ENCODE data around the gene ZBTB3. TPM values are rescaled to one million over a fixed set of nuclear protein-coding genes. Genes with fewer than 3 reads are reported as not detected.
A peak's percentile ranks its signal among the peaks of the same experiment; 100 is the strongest.
"Not testable (repeated sequence)": the region's sequence is repeated elsewhere in the genome, so short reads cannot be mapped to it uniquely, and the experiment has no call there.

ZBTB3 gene
- total RNA-seq, 1 experiment from 2014 or later: 10.8 TPM

DNA sequence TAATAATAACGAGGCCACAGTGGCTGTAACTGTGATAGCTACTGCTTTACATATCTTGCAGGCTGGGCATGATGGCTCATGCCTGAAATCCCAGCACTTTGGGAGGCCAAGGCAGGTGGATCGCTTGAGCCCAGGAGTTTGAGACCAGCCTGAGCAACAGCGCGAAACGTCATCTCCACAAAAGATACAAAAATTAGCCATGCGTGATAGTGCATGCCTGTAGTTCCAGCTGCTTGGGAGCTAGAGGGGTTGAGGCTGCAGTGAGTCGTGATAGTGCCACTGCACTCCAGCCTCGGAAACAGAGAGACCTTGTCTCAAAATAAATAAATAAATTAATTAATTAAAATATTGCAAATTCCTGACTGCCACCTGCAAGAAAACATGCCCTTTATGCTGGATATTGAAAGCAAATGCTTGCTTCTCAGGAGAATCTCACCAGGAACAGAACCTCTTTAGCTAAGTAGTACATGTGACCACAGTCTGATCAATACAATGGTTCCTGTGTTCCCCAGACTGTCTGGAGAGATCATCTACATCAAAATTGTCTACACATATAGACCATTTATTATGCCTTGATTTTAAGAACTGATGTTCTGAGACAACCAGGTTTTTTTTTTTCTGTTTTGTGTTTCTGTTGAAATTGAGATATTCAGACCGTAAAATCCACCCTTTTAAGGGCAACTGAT, 6.3 kb downstream of the ZBTB3 start:
- no peak for DNase-seq (ENCODE audit: low read depth in 1 of 2, low spot score in 2 of 2)
- no peaks in the 10 kb centered on the region for H3K27me3 ChIP-seq (replicated peaks)
- no peak overlapping the region for H3K27ac ChIP-seq
- peaks cover 24% of the 10 kb centered on the region for H3K36me3 ChIP-seq
- H3K9me3 ChIP-seq (replicated peaks): no peaks in the 10 kb centered on the region
- H3K4me3 ChIP-seq: no peak overlapping the region
- H3K4me1 ChIP-seq (replicated peaks): no peaks in the 10 kb centered on the region

DNA sequence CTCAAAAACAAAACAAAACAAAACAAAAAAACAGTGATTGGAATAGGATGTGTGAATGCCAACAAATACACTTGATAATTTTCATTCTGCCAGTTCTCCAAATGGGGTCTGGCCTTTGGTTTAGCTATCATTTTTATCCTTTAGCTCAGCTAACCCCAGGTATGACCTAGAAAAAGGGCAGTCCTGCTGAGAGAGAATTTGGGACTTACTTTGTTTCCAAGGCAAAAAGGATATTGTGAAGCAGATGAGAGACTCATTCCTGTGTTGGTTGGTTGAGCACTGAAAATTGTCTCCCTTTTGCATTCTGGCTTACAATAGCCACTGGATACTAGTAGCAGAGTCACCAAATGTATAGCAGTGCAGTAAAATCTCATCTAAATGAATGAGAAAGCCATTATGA, 16.8 kb downstream of the ZBTB3 start:
- Histone ChIP-seq H3K4me3 (no peak overlapping the region), H3K36me3 (peaks cover 96% of the 10 kb centered on the region), H3K4me1 (replicated peaks) (no peaks in the 10 kb centered on the region), H3K9me3 (replicated peaks) (no peaks in the 10 kb centered on the region), H3K27me3 (replicated peaks) (no peaks in the 10 kb centered on the region), H3K27ac (no peak overlapping the region)
- DNase-seq (ENCODE audit: low read depth in 1 of 2, low spot score in 2 of 2): no peak

DNA sequence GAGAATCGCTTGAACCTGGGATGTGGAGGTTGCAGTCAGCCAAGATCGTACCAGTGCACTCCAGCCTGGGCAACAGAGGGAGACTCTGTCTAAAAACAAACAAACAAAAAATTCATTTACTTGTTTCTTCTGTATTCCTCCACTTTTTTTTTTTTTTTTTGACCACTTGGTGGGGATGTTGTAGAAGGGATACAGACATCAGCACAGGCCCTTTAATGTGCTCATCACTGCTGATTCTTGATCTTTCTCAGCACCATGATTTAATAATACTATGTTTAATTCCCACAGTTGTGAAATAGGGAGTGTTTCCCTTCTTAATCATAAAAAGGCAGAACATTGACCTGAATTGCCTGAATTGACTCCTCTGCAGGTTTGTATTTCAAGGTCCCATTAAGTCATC, 21.1 kb downstream of the ZBTB3 start:
- Histone ChIP-seq H3K4me3 (no peak overlapping the region), H3K27me3 (replicated peaks) (no peaks in the 10 kb centered on the region), H3K9me3 (replicated peaks) (no peaks in the 10 kb centered on the region), H3K36me3 (peaks cover 73% of the 10 kb centered on the region), H3K27ac (no peak overlapping the region), H3K4me1 (replicated peaks) (peaks cover 7% of the 10 kb centered on the region)
- peak in 1 of 2 experiments; percentile 30 for DNase-seq (ENCODE audit: low read depth in 1 of 2, low spot score in 2 of 2)

DNA sequence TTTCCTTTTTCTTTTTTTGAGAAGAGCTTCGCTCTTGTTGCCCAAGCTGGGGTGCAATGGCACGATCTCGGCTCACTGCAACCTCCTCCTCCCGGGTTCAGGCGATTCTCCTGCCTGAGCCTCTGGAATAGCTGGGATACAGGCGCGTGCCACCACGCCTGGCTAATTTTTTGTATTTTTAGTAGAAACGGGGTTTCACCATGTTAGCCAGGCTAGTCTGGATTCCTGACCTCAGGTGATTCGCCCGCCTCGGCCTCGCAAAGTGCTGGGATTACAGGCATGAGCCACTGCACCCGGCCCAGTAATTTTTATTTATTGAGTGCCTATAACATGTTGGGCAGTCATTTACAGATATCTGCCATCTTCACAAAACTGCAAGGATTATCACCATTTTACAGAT, 23.9 kb downstream of the ZBTB3 start:
- not testable (repeated sequence) for H3K9me3 ChIP-seq (replicated peaks); DNase-seq (ENCODE audit: low read depth in 1 of 2, low spot score in 2 of 2); H3K27me3 ChIP-seq (replicated peaks); H3K27ac ChIP-seq; H3K4me1 ChIP-seq (replicated peaks)
- Histone ChIP-seq H3K36me3 (peaks cover 66% of the 10 kb centered on the region), H3K4me3 (peak overlapping the region; percentile 90; the same call in 1 of the 2 replicates)

DNA sequence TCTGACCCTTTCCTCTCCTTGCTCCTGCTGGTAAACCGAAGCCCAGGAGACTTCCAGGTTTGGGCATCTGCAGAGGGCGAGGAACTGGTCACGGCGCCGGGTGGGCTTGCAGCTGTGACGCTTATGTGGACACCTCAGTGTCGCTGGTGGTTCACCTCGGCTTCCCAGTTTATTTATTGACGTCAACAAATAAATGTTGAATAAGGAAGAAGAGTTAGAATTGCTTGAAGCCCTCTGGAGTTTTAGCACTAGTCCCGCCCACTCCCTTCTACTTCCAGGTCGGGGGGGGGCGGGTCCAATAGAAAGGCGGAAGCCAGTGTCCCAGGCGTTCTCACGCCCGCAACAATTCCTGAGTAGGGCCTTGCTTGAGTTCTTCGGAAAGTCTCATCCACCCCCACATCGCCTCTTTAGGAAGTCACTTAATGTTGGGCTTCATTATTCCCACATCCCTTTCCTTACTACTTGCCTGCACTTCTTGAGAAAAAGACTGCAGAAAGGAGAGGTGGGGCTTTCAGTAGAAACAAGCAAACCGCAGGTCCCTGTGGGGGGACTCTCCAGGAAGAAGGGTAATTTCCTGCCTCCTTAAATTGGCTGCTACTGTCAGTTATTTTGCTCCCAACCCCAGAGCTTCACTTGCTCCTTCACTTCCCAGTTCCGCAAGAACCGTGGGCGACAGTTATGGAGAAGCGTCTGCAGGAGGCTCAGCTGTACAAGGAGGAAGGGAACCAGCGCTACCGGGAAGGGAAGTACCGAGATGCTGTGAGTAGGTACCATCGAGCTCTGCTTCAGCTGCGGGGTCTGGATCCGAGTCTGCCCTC, 25.6 kb downstream of the ZBTB3 start, which contains the start of gene TTC9C:
Gene TTC9C, plus strand, starts transcription at position 316 of the 818 bp plus-strand sequence. Its CDS starts 363 bp downstream, at position 679.
- no peaks in the 10 kb centered on the region for H3K9me3 ChIP-seq (replicated peaks)
- H3K4me1 ChIP-seq (replicated peaks): peaks cover 19% of the 10 kb centered on the region
- peak; percentile 94 to 97 for DNase-seq (ENCODE audit: low read depth in 1 of 2, low spot score in 2 of 2)
- H3K36me3 ChIP-seq: peaks cover 66% of the 10 kb centered on the region
- peak within 1 kb of the TSS; percentile 90 for H3K4me3 ChIP-seq
- H3K27me3 ChIP-seq (replicated peaks): no peaks in the 10 kb centered on the region
- H3K27ac ChIP-seq: peak within 1 kb of the TSS; percentile 80

- peak overlapping the region; percentile 90 for H3K4me3 ChIP-seq
- H3K4me1 ChIP-seq (replicated peaks): peaks cover 19% of the 10 kb centered on the region
- peaks cover 66% of the 10 kb centered on the region for H3K36me3 ChIP-seq
- H3K27ac ChIP-seq: peak overlapping the region; percentile 80
- no peaks in the 10 kb centered on the region for H3K27me3 ChIP-seq (replicated peaks)
- DNase-seq (ENCODE audit: low read depth in 1 of 2, low spot score in 2 of 2): peak; percentile 98 to 100
- no peaks in the 10 kb centered on the region for H3K9me3 ChIP-seq (replicated peaks)
These were observed 26.1 kb downstream of the ZBTB3 start for GRCh38 chr11:62727872-62728170.

DNA sequence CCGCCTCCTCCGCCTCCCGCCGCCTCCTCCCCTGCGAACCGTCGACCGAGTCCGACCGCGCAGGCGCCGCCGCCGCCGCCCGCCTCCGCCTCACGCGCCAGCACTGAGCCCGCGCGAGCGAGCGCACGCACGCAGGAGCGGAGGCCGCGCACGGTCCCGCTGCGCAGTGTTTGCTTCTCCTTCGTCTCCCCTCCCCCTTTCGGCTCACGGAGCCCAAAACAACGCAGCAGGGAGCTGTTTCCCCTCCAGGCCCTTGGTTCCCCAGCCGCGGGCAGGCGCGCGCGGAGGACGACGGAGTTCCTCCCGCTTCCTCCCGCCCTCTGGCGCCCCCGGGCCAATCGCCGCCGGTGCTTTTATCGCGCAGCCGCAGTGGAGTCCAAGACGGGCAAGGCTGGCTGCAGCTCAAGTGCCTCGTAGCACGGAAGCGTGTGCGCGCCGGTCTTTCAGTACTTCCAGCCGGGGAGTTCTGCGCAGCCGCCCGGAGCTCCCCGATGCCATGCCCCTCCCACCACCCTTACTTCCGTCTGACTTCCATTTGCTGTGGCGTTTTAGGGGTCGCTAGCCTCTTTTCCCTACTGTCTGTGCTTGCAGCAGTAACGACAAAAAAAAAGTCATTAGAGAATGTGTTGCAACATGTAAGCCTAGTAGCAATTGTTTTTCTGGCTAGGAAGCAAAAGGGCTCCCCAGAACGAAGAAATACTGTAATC, 26.6 kb downstream of the ZBTB3 start, which contains the start of gene HNRNPUL2:
Gene HNRNPUL2, minus strand, starts transcription at position 293 of the 707 bp plus-strand sequence. CDS start 301 bp downstream, outside the sequence.
- peaks cover 66% of the 10 kb centered on the region for H3K36me3 ChIP-seq
- H3K9me3 ChIP-seq (replicated peaks): no peaks in the 10 kb centered on the region
- H3K4me1 ChIP-seq (replicated peaks): peaks cover 19% of the 10 kb centered on the region
- peak; percentile 100 for DNase-seq (ENCODE audit: low read depth in 1 of 2, low spot score in 2 of 2)
- peak within 1 kb of the TSS; percentile 80 for H3K27ac ChIP-seq
- H3K4me3 ChIP-seq: peak within 1 kb of the TSS; percentile 90
- no peaks in the 10 kb centered on the region for H3K27me3 ChIP-seq (replicated peaks)

DNA sequence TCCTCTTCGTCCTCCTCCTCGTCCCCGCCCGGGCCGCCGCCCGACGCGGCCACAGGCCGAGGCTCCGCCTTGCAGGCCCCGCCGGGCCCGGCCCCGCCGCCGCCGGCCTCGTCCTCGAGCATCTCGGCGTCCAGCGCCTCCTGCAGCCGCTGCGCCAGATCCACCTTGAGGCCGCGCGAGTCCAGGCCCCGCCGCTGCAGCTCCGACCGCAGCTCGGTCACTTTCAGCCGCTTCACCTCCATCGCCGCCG, 27.1 kb downstream of the ZBTB3 start:
- no peak for DNase-seq (ENCODE audit: low read depth in 1 of 2, low spot score in 2 of 2)
- no peaks in the 10 kb centered on the region for H3K9me3 ChIP-seq (replicated peaks)

DNA sequence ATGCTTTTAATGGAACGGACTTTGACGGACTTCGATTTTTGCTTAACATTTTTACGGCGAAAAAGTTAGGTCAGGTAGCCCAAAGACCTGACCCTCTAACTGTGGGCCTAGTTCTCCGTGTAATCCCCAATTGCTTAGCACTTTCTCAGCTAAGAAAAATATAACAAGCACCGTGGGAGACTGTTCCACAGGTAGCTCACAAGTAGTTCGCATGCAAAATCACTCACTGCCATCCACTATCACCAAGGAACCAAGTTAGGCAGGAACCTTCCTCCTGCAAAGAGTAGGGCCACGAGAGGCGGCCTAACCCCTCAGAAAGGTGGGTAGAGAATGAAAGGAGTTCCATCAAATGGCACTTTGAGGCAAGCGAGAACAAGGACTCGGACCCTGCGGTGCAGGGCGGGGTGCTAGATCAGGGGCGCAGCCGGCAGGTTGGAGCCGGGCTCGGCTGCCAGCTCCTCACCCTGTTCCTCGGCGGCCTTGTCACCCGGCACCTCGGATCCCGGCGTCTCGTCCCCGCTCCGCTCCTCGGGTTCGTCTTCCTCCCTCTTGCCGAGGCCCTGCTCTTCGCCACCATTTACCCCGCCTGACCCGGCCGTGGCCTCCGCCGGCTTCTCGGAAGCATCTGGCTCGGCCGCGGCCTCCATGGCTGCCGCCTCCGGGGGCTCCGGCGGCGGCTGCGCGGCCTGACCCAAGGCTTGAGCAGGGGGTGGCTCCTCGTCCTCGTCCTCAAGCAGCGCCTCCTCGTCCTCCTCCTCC, 27.6 kb downstream of the ZBTB3 start:
- Histone ChIP-seq H3K4me1 (replicated peaks) (peaks cover 19% of the 10 kb centered on the region), H3K27me3 (replicated peaks) (no peaks in the 10 kb centered on the region), H3K9me3 (replicated peaks) (no peaks in the 10 kb centered on the region), H3K27ac (peak overlapping the region; percentile 80), H3K4me3 (peak overlapping the region; percentile 90), H3K36me3 (peaks cover 73% of the 10 kb centered on the region)
- DNase-seq (ENCODE audit: low read depth in 1 of 2, low spot score in 2 of 2): no peak

More for the DNA sequence above, 27.1 kb downstream of the ZBTB3 start:
- H3K4me3 ChIP-seq: peak overlapping the region; percentile 90
- H3K4me1 ChIP-seq (replicated peaks): peaks cover 19% of the 10 kb centered on the region
- H3K27me3 ChIP-seq (replicated peaks): no peaks in the 10 kb centered on the region
- H3K27ac ChIP-seq: peak overlapping the region; percentile 80
- H3K36me3 ChIP-seq: peaks cover 69% of the 10 kb centered on the region

- H3K27me3 ChIP-seq (replicated peaks): no peaks in the 10 kb centered on the region
- peaks cover 19% of the 10 kb centered on the region for H3K4me1 ChIP-seq (replicated peaks)
- peak in 1 of 2 experiments; percentile 44 for DNase-seq (ENCODE audit: low read depth in 1 of 2, low spot score in 2 of 2)
- H3K4me3 ChIP-seq: peak overlapping the region; percentile 90
- peaks cover 74% of the 10 kb centered on the region for H3K36me3 ChIP-seq
- no peak overlapping the region for H3K27ac ChIP-seq
- no peaks in the 10 kb centered on the region for H3K9me3 ChIP-seq (replicated peaks)
These were observed 28.3 kb downstream of the ZBTB3 start for GRCh38 chr11:62725646-62726045.

DNA sequence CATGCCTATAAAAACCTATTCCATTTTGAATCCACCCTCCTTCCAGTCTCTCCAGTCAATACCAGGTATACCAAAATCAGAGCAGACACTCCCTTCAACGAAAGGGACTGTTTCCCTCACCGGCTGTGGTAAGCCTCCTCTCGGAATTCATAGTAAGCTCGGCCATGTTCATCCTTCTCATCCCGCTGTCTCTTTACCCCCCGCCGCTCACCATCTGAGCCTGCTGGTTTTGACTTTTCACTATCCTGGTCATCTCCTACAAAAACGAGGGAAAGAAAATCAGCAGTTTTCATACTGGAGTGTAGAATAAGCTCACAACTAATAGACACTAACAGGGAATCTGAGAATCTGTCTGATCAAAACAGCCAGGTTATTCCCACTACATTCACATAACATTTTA, 29.8 kb downstream of the ZBTB3 start:
- no peak overlapping the region for H3K4me3 ChIP-seq
- no peaks in the 10 kb centered on the region for H3K9me3 ChIP-seq (replicated peaks)
- H3K27ac ChIP-seq: no peak overlapping the region
- H3K27me3 ChIP-seq (replicated peaks): no peaks in the 10 kb centered on the region
- no peak for DNase-seq (ENCODE audit: low read depth in 1 of 2, low spot score in 2 of 2)
- H3K4me1 ChIP-seq (replicated peaks): peaks cover 12% of the 10 kb centered on the region
- peaks cover 79% of the 10 kb centered on the region for H3K36me3 ChIP-seq

DNA sequence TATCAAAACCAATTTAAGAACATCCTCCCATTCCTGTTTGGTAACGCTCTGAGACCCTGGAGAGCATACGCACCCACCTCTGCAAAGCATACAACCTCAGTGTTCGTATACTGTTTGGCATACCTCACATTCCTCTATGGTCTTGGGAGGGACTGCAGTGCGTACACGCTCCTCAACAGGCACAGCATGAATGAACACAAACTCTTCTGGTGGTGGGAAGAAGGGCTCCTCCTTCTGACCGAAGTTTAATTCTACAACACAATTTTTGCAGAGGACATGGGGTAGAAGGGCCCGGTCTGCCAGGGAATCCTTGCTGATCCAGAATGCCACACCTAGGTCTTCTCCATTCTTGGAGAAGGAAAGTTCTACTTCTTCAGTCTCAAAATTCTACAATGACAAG, 32.0 kb downstream of the ZBTB3 start:
- H3K27ac ChIP-seq: no peak overlapping the region
- H3K4me3 ChIP-seq: no peak overlapping the region
- H3K27me3 ChIP-seq (replicated peaks): no peaks in the 10 kb centered on the region
- H3K9me3 ChIP-seq (replicated peaks): no peaks in the 10 kb centered on the region
- DNase-seq (ENCODE audit: low read depth in 1 of 2, low spot score in 2 of 2): peak in 1 of 2 experiments; percentile 35
- H3K4me1 ChIP-seq (replicated peaks): peaks cover 12% of the 10 kb centered on the region
- peaks cover 99% of the 10 kb centered on the region for H3K36me3 ChIP-seq

- Histone ChIP-seq H3K4me3 (no peak overlapping the region), H3K27ac (no peak overlapping the region), H3K27me3 (replicated peaks) (no peaks in the 10 kb centered on the region), H3K4me1 (replicated peaks) (peaks cover 7% of the 10 kb centered on the region), H3K36me3 (peaks cover 97% of the 10 kb centered on the region), H3K9me3 (replicated peaks) (no peaks in the 10 kb centered on the region)
- DNase-seq (ENCODE audit: low read depth in 1 of 2, low spot score in 2 of 2): no peak
These were observed 34.5 kb downstream of the ZBTB3 start for GRCh38 chr11:62719302-62719978.
